Retinal pigment epithelial cell (primary cell): ENCODE results near the gene TICAM2.

Source experiments
- DNase-seq: peaks from one replicate; pipeline ENCODE4 v3.0.0-alpha.2; 2010; ENCODE audit warnings: low read depth
- H3K4me3 ChIP-seq: 2 replicates; pipeline ENCODE4 v1.5.1; 2011; ENCODE audit warnings: mild to moderate bottlenecking, low read length, control low read depth, moderate library complexity
- CTCF ChIP-seq: conservative IDR thresholded peaks from 2 replicates; pipeline ENCODE4 v1.5.1; 2011; ENCODE audit warnings: low read depth, low read length, control low read depth, inconsistent platforms

The TICAM2 gene

DNA sequence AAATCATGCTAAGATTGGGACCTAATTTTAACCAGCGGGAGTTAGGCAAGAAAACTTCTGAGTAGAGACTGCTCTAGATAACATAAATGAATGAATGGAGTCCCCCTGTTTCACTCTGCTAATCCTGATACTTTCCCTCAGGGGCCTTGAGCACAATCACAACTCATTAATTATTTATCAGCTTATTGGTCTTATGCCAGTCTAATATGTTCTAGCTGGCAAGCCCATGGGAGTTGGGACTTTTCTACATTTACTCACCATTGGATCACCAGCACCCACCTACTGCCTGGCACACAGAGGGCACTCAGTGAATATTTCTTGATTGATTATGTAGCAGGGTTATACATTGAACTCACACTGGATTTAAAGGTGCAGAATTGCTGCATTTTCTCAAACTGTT is 37.1 kb upstream of the TICAM2 start:
- no peak overlapping the region for H3K4me3 ChIP-seq
- DNase-seq, result no peak
- TF ChIP-seq CTCF, result no peak

DNA sequence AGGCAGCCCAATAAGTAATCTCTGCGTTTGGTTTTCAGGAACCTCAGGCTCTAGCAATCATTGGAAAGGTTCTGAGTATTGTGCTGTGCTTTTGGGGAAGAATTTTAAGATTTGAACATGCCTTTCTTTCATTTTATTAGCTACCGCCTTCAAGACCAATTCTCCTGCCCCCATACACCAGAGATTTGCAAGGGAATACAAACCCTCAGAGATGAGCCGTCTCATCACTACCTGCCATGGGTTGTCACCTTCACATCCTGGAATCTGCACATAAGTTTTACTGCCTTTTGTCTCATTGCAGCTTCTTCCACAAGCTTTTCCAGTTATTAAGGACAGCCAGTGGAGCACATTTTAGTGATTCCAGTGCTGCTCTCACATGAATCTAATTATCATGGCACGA is 35.2 kb upstream of the TICAM2 start:
- no peak for DNase-seq
- H3K4me3 ChIP-seq, result no peak overlapping the region
- no peak for TF ChIP-seq CTCF

DNA sequence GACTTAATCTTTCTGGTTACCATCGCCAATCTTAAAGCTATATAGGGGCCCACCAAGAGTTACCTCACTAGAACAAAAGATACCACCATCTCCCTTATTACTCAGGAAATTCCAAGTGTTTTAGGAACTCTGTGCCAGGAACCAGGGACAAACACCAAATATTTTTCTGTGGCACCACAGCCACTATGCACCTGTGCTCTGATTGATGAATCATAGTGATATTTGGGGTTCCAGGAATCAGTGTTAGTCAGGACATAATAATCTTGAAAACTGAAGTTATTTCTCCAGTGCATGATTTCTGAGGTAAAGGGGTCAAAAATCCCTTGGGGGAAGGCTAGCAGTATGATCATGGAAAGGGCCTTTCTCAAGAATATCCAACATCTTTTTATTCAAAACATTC is 33.7 kb upstream of the TICAM2 start:
- DNase-seq, result no peak
- TF ChIP-seq CTCF, result no peak
- no peak overlapping the region for H3K4me3 ChIP-seq

GRCh38 chr5:115634343-115635132 is 32.3 kb upstream of the TICAM2 start:
- no peak for DNase-seq
- peak overlapping the region; percentile 26 for H3K4me3 ChIP-seq
- peak; percentile 97 for TF ChIP-seq CTCF

DNA sequence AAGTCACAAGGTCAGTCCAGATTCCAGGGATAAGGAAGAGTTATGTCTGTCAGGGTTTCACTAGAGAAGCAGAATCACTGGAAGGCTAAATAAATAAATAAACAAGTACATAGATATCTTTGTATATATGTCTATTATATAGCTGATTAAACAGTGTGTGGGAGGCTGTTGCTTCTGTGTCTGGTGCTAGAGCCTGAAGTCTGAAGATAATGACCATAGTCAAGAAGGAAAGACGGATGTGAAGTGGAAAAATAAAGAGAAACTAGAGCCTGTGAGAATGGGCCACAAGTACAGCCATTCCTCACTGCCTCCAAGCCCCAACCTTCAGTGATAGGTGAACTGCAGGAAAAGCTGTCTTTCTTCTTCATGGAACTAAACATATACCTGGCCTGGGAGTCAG is 27.6 kb upstream of the TICAM2 start:
- no peak for TF ChIP-seq CTCF
- no peak overlapping the region for H3K4me3 ChIP-seq
- no peak for DNase-seq

- no peak for TF ChIP-seq CTCF
- DNase-seq, result no peak
Observed at GRCh38 chr5:115627295-115627865, 25.1 kb upstream of the TICAM2 start.

DNA sequence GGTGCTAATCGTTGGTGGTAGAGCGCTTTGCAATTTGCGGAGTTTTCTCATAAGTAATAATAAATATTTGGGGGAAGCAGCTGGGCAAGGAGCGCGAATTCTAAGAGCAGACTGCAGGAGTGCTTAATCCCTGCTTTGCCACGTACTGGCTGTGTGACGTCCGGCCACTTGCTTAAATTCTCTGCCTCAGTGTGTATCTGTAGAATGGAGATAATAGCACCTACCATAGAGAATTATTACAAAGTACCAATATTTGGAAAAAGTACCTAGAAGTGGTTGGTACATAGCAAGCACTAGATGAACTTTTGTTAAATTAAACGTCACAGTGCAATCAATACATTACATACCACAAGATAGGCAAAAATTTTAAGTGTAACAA is 24.2 kb upstream of the TICAM2 start:
- DNase-seq, result no peak
- peak overlapping the region; percentile 83 for H3K4me3 ChIP-seq
- no peak for TF ChIP-seq CTCF

More at GRCh38 chr5:115627295-115627865, 25.1 kb upstream of the TICAM2 start:
- H3K4me3 ChIP-seq, result no peak overlapping the region
